ENCODE data around the gene MCTP1.

- TF ChIP-seq CEBPB (IDR thresholded peaks at IDR 0.05; ENCODE audit: low read depth): no peak
- no peak for TF ChIP-seq CTCF (IDR thresholded peaks at IDR 0.05 in 2 of 3, conservative IDR thresholded peaks at IDR 0.05 in 1 of 3; ENCODE audit: borderline replicate concordance in 1 of 3, insufficient read depth in 1 of 3, low read depth in 2 of 3, low read length in 2 of 3)
- no peak for TF ChIP-seq SP1 (IDR thresholded peaks at IDR 0.05; ENCODE audit: low read depth)
- no peak for TF ChIP-seq JUND (IDR thresholded peaks at IDR 0.05)
- no peak for TF ChIP-seq REST (IDR thresholded peaks at IDR 0.05; ENCODE audit: low read depth)
- no peak for TF ChIP-seq POLR2AphosphoS5 (IDR thresholded peaks at IDR 0.05; ENCODE audit: low read depth, low read length)
- no peak for TF ChIP-seq EGR1 (IDR thresholded peaks at IDR 0.05; ENCODE audit: low read depth)
- TF ChIP-seq EZH2phosphoT487 (IDR thresholded peaks at IDR 0.05; ENCODE audit: borderline replicate concordance): no peak
- no peak for TF ChIP-seq POLR2A (IDR thresholded peaks at IDR 0.05; ENCODE audit: borderline replicate concordance, extremely low read depth, insufficient read depth, insufficient read length)
Measured at GRCh38 chr5:94731471-94731870, 553.4 kb downstream of the MCTP1 start.

Data from HCT116 (cell line).